AML-193 (cell line): ENCODE results near the gene CCL13.

Experiments
- DNase-seq, 2 experiments: peaks; one replicate each; lab custom pipeline; 2025; lab: John Stamatoyannopoulos, UW

The CCL13 gene

GRCh38 chr17:34363183-34363661 is 6.9 kb downstream of the CCL13 start, which contains the start of gene CCL1:
Gene CCL1, minus strand, starts transcription at chr17:34363233. Its CDS starts 72 bp downstream, at chr17:34363161.
- DNase-seq: no peak

DNA sequence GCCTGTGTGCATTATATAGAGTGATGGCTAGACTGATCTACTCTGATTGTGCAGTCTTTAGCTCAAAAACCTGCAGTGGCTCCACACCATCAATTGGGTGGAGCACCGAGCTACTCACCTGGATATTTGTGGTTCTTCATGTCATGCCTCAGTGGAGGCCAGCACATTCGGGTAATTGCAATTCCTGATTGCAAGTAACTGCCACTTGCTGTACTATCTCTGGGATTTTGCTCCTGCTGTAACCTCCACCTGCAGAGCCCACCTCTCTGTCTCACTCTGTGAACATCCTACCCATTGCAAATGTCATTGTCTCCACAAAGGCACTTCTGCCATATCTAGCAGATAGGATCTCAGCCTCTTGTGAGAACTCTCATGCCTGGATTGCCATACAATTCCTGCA is 8.5 kb downstream of the CCL13 start:
- no peak for DNase-seq

- DNase-seq: peak; percentile 61 to 70
Measured at GRCh38 chr17:34365340-34365739, 9.1 kb downstream of the CCL13 start.

DNA sequence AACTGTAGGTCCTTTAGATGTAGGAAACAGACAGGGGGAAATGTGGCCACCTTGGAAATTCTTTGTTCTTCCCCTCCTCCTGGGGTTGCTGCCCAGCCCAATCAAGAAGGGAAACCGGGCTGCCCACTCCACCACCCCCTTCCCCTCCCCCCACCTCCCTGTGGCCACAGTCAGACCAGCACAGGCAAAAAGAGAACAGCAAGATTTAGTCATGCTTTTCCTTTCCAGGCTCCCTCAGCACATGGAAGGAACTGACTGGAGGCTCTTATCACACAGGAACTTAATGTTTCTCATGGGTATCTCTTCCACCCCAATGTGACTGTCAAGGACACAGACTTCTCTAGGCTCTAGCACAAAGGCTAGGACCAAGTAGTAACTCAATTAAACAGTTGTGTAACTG is 9.7 kb downstream of the CCL13 start:
- DNase-seq: peak in 1 of 2 experiments; percentile 20

- DNase-seq: peak; percentile 16 to 21
Measured at GRCh38 chr17:34366529-34367107, 10.3 kb downstream of the CCL13 start.

DNA sequence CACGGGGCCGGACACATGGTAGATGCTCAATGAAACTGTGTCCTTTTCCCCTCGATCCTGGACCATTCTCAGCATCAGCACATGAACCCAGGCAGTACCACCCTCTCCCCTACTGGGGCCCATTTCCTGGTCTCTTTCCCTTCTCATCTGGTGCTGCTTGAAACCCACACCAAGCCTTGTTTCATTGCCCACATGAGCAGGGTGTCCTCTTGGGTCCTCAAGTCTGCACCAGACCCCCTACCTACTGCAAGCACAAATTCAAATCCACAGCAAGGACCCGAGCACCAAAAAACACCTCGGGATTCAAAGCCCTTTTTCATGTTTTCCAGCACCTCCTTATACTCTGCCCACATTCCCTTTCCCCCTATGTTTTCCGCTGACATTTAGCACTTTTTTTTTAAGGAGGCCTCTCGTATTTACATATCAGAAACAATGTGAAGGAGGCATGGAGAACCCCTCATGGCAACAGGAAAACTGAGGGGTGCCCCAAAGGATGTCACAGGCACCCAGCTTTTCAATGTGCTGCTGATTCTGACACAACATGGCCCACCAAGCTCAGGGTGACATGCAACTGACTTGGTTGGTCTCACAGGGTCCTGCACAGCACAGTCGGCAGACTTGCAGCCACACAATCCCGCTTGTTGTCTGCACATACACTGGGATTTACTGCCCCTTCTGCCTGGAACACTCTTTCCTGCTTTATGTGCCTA is 11.4 kb downstream of the CCL13 start:
- DNase-seq: no peak

- peak; percentile 78 to 82 for DNase-seq
Measured at GRCh38 chr17:34368196-34368945, 12.1 kb downstream of the CCL13 start.

DNA sequence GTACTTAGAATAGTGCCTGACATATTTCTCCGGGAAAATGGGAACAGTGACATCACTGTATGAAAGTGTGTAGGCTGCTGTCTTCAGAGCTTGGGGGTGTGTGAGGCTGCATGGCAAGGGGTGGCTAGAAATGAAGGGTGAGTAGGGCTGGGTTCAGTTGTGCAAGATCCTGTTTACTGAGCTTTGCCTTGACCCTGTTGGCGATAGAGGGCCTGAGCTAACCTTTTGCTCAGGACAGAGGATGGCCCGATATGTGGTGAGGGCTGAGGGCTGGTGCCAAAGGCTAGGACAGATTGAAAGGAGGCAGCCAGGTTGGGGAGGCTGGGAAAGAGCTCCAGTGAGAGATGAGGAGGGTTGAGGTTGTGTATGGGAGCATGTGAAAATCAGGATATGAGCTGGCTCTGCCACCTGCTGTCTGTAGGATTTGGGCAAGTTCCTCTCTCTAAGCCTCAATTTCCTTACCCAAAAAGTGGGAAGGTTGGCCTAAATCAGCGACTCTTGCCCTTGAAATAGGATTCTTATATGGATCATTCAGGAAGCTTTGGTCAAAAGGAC is 12.7 kb downstream of the CCL13 start:
- peak; percentile 81 to 82 for DNase-seq

GRCh38 chr17:34369571-34369970 is 13.3 kb downstream of the CCL13 start:
- DNase-seq: no peak

DNA sequence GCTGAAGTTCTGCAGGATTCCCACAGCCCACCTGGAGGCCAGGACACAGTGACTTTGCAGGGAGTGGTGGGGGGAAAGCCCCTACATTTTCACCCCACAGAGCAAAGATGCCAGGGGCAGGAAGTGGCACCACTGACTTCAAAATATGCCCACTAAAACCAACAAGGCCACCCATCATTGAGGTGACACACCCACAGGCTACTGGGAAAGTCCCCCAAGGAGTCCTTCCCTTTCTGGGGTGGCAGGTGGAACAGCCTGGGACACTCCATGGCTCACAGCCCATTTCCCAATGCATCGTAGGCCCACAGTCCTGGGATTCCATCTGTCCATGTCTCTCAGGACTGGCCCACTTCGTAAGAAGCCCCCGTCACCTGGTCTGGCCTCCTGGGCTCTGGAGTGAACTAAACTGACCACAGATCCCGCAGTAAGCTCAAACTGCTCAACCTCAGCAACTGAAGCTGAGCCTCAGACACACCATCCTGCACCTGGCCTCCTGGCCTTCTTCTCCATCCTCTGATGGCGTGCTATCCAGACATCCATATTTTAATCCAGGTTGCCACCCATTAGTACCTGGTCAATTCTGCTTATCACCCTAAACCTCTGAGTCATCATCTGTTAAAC is 14.2 kb downstream of the CCL13 start:
- no peak for DNase-seq

GRCh38 chr17:34370997-34371395 is 14.7 kb downstream of the CCL13 start:
- peak; percentile 42 to 58 for DNase-seq

DNA sequence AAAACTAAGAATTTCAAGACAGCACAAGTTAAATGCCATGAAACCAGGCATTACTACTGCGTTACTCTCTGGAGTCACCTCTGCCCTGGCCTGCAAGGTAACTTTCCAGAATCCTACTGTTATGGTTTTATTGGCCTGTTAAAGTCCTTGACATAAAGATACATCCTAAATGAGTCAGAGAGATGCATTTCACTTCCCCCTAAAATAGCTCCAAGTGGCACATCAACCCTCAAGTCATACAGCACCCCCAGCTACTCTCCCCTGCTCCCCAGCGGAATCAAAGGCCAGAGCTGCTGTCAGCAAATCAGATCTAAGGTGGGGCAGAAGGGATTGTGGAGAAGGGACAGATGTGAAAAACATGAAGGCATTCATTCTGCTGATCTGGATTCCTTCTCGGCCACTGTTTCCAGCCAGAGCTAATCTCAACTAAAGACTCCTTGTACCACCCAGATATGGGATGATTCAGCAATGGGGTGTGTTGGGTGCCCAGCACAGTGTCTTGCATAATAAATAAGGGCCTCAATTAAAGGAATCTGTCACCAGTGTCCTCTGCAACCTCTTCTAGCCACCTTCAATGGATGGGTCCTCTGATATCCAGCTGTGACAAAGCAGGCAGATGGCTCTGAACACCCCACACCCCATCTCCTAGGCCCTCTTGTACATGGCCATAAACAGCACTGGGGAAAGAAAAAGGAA is 15.3 kb downstream of the CCL13 start:
- DNase-seq: no peak

GRCh38 chr17:34374457-34374856 is 18.2 kb downstream of the CCL13 start:
- no peak for DNase-seq

DNA sequence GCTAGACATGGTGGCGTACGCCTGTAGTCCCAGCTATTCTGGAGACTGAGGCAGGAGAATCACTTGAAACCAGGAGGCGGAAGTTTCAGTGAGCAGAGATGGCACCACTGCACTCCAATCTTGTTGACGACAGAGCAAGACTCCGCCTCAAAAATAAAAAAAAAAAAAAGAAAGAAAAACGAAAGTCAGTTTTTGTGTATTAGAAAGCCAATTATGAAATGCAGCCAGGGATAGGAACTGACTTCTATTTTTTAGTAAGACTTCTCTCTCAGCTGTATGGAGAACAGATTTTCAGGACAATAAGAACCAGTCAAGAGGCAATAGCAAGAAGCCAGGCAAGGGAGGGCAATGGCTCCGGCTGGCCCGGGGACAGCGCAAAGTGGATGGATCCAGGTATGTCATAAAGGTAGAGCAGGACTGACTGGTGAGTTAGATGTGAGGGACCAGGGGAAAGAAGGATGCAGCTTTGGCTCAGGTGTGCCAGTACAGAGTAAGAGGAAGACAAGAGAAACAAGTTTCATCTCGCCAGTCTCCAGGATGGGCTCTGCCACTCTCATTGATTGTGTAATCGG is 19.2 kb downstream of the CCL13 start:
- no peak for DNase-seq

DNA sequence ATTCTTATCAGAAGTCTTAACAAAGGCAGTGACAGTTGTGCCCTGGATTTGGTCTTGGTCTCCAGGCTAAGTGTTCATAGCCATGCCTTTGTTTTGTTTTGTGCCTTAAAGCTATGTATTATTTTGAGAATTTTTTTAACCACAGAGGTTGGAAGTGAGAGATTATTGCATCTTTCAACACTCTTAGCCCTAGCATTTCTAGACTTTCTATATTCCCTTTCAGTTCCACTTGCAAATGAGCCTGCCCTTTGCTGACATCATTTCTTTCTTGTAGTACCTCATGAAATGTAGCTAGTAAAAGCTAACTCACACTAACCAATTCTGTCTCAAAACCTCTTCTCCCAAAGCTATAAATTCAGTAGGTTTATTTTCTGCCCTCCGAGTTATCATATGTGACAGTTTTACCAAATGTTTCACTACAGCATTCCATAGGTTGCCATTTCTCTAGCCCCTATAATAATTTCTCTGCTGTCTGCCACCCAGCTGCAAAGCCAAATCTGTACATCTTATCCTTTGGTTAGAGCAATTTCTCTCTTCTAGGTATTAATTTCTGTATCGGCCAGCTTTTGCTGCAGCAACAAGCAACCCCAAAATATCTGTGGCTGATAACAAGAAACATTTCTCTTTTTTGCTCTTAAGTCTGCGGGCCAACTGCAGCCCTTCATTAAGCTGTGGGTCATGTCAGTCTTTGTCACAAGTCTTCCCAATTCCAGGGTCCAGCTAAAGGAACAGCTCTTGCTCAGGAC is 21.0 kb downstream of the CCL13 start:
- no peak for DNase-seq

DNA sequence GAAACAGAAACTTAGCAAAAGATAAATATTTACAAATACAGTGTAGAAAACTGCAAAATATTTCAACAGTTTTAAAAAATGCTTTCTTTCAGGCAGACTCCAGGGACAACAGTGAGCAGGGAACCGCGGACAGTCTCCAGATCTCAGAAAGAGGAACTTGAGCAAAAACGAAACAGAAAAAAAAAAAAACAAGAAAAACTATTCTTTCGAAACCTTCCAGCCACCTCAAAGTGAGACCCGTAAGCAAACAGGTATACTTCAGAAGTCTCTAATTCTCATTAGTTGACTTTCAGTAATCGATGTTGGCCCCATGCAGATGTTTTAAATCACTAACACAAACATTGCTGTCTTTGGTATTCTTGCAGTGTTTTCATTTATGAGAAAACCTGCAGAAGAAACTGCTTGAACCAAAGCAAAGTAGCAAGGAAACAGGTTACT is 22.4 kb downstream of the CCL13 start:
- peak; percentile 89 to 90 for DNase-seq

DNA sequence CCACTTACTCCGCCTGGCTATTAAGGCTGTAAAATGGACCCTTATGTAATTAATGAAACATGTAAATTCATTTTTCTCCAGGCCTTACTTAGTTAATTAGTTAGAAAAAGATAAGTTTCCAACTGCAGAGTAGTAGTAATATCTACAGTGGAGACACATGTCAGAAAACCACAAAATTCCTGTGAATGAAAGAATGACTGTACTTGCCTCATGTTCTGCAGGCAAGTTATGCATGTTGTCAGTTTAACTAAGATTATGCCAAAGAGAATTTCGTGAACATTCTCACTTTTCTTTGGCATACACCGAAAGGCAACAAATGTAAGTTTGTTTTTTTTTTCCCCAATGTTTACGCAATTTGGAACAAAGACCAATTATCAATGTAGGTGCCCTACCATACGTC is 23.6 kb downstream of the CCL13 start:
- DNase-seq: no peak

DNA sequence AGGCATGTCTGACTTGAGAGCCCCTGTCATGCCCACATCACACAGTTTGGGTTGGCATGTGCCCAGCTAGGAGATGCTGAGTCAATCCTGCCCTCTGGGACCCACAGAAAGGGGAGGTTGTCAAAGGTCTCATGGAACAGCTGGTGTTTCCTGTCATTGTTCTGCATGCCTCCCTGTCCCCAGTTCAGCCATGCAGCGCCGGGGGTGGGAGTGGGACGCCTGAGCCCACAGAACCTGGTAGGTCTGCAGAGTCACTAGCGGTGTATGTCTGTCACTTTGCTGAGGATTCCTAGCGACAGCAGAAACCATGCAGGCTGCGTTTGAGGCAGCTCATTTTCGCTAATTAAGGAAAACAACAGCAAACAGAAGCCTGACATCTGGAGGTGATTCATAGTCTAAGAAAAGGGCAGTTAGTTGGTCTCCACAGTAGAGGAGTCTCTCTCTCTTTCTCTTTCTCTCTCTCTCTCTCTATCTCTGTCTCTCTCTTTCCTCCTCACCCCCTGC is 26.4 kb downstream of the CCL13 start:
- peak in 1 of 2 experiments; percentile 22 for DNase-seq

- DNase-seq: no peak
Measured at GRCh38 chr17:34383216-34383615, 26.9 kb downstream of the CCL13 start.

- no peak for DNase-seq
Measured at GRCh38 chr17:34384271-34384670, 28.0 kb downstream of the CCL13 start.
